ENCODE data around the gene HASPIN.

HASPIN gene

GRCh38 chr17:3712811-3713463 lies 10.8 kb upstream of the HASPIN start:
- TF ChIP-seq CTCF (IDR thresholded peaks at IDR 0.05; ENCODE audit: extremely low read depth, missing control alignments) = no peak
- no peak for DNase-seq (ENCODE audit: low spot score)

DNA sequence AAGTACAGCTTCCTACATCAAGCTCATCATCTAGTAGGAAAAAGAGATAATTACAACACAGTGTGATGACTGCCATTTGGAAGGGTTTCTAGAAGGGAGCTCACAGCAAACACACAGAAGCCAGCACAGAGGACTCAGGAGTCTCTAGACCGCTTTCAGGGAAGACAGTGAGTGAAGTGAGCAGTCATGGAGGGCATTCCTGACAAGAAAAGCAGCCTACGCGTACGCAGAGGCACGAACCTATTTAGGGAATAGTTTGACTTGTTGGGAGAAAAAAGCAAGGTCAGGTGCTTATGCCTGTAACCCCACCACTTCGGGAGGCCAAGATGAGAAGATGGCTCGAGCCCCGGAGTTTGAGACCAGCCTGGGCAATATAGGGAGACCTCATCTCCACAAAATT lies 8.4 kb upstream of the HASPIN start:
- no peak for TF ChIP-seq CTCF (IDR thresholded peaks at IDR 0.05; ENCODE audit: extremely low read depth, missing control alignments)
- DNase-seq (ENCODE audit: low spot score) = no peak

GRCh38 chr17:3718201-3718600 lies 5.5 kb upstream of the HASPIN start:
- no peak for DNase-seq (ENCODE audit: low spot score)
- no peak for TF ChIP-seq CTCF (IDR thresholded peaks at IDR 0.05; ENCODE audit: extremely low read depth, missing control alignments)

DNA sequence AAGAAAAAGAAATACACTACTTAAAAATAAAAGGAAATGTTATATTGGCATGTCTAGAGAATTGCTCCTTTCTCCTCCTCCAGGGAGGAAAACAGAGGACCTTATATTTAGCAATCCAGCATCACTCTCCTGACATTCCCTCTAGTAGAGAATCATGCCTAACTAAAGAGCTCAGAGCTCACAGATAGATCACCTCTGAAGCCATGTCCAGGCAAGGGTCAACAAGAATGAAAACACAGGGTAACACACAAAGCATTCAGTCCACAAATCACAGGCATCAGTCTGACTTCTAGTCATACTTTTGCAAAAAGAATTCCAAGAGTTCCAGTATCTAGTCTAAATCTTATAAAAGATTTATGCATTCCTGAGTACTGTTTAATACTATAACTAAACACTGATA lies 4.4 kb upstream of the HASPIN start:
- TF ChIP-seq CTCF (IDR thresholded peaks at IDR 0.05; ENCODE audit: extremely low read depth, missing control alignments) = no peak
- no peak for DNase-seq (ENCODE audit: low spot score)

DNA sequence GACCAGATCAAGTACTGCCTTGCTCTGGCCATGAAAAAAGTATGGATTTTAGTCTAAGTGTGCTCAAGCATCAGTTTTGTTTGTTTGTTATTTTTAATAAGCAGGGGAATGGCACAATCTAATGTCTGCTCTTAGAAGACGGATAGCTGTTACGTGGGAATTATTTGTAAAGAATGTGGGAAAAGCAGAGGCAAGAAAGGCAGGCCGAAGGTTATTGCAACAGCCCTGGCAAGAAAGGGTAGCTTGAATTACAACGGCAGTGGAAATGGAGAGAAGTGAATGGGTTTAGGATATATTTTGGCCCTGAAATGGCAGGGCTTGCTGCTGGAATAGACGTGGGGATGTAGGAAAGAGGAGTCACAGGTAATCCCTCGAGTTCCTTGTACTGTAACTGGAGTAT lies 987 bp upstream of the HASPIN start:
- DNase-seq (ENCODE audit: low spot score) = no peak
- TF ChIP-seq CTCF (IDR thresholded peaks at IDR 0.05; ENCODE audit: extremely low read depth, missing control alignments) = no peak

DNA sequence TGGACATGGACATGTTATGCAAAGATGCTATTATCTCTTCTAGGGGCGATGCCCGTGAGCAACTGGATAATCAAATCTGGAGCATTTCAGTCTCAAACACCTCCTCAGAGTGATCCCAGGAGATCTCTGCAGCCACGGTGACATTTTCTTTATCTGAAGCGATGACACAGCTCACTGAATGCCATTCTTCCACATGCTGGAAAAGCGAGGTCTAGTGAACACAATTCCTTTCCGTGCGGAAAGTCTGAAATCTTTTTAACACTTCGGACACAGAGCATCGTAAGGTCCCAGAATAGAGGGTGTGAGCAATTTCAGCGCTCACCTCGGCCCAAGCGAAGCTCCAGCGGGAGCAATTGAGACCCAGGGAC lies 531 bp upstream of the HASPIN start:
- TF ChIP-seq CTCF (IDR thresholded peaks at IDR 0.05; ENCODE audit: extremely low read depth, missing control alignments) = no peak
- DNase-seq (ENCODE audit: low spot score) = no peak

DNA sequence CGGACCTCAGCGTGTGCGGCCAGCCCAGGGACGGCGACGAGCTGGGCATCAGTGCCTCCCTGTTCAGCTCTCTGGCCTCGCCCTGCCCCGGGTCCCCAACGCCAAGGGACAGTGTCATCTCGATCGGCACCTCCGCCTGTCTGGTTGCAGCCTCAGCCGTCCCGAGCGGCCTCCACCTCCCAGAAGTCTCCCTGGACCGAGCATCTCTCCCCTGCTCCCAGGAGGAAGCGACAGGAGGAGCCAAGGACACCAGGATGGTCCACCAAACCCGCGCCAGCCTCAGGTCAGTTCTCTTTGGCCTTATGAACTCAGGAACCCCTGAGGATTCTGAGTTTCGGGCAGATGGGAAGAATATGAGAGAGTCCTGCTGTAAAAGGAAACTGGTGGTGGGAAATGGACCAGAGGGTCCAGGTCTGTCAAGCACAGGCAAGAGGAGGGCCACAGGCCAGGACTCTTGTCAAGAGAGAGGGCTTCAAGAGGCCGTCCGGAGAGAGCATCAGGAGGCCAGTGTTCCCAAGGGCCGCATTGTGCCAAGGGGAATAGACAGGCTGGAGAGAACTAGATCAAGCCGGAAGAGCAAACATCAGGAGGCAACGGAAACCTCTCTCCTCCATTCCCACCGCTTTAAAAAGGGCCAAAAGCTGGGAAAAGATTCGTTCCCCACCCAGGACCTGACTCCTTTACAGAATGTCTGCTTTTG lies 825 bp downstream of the HASPIN start:
- TF ChIP-seq CTCF (IDR thresholded peaks at IDR 0.05; ENCODE audit: extremely low read depth, missing control alignments) = no peak

More for the DNA sequence above, 825 bp downstream of the HASPIN start:
- DNase-seq (ENCODE audit: low spot score) = no peak

Measured in GM20000 (cell line).